Measurements from ENCODE around the gene GRK5. TPM values are rescaled to one million over a fixed set of nuclear protein-coding genes. Genes with fewer than 3 reads are reported as not detected.
A peak's percentile ranks its signal among the peaks of the same experiment; 100 is the strongest.

The GRK5 gene
- total and polyA plus RNA-seq, 9 of the 15 experiments (the other 6 are each of a cell fraction or from before 2014, with no cell fraction given), result 0.46 to 0.83 (median 0.67) TPM; not detected in 2

DNA sequence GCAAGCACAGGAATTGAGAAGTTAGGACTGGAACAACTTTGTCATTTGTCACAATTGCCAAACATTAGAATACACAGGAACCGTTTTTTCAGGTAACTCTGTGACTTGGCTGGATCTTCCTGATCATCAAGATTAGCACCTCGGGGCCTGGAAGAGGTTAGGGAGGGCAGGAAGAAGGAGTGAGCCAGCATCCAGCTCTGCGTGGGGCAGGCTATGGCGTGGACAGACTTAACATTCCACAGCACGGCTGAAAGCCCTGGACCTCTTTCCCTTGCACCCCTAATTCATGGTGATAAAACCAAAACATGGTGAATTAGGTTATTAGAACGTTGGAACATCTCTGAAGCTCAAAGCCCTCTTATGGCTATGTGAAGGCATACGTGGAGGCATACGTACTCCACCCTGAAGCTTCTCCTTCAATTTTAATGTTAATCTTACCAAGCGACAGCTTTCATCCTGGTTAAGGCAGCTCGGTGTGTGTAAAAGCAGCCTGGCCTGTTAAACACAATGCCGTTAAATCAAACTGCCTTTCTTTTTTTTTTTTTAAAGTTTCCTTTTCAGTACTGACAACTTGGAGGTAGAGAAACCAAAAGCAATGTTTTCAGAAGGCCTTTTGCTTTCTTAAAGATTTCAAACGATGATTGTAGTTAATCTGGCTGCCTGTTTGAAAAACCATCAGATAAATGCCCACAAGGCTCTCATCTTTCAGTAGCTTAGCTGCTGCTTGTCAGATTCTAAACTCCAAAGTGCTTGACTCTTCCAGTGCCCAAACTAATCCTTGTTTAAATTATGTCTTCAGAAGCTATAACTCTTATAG is 4.5 kb downstream of the GRK5 start:
- no peak for FAIRE-seq
- no peak for ATAC-seq
- Histone ChIP-seq H3K27me3 (ENCODE audit: control insufficient read depth in 2 of 2, insufficient read depth in 2 of 2, low read length in 2 of 2) (no peaks in the 10 kb centered on the region), H3K9me1 (ENCODE audit: control insufficient read depth, insufficient read depth, low read length) (no peaks in the 10 kb centered on the region), H3K4me3 (no peak overlapping the region), H3K4me1 (replicated peaks in 1 of 2; ENCODE audit: control insufficient read depth in 2 of 2, insufficient read depth in 2 of 2, low read length in 2 of 2) (peaks cover 8 to 13% of the 10 kb centered on the region in 2 experiments), H3K9ac (ENCODE audit: insufficient read depth in 1 of 2, low read depth in 2 of 2, low read length in 2 of 2) (peak overlapping the region in 1 of 2 experiments; percentile 62; a peak in 1 of 4 replicates), H3K27ac (ENCODE audit: extremely low read depth, low read depth, low read length) (no peak overlapping the region), H3K9me3 (replicated peaks; ENCODE audit: control insufficient read depth, insufficient read depth, low read depth, low read length) (no peaks in the 10 kb centered on the region), H3K4me2 (ENCODE audit: insufficient read depth, low read length) (no peak overlapping the region), H4K20me1 (replicated peaks; ENCODE audit: control insufficient read depth, insufficient read depth, low read length) (no peaks in the 10 kb centered on the region), H3K79me2 (ENCODE audit: control insufficient read depth, insufficient read depth, low read length) (no peaks in the 10 kb centered on the region), H2AFZ (ENCODE audit: low read depth, low read length) (no peak overlapping the region), H3K36me3 (ENCODE audit: control insufficient read depth, insufficient read depth, low read length) (no peaks in the 10 kb centered on the region)
- ChIA-PET CTCF (ENCODE audit: low intra/inter-chr PET ratio) (no interaction called here), POLR2A (interaction anchor here (0.6 to 0.7 kb wide), 2 partner anchors 153 to 214 kb away, joined by 3 to 4 read pairs; no protein-coding TSS in a partner anchor)
- BruUV-seq (replicated peaks), result no TSS peak
- in situ Hi-C loops (cut with MboI) (no loop called here), intact Hi-C loops (cut with micrococcal nuclease) (no loop called here)
- no peak for TF ChIP-seq NELFE (IDR thresholded peaks at IDR 0.05; ENCODE audit: insufficient read depth, insufficient read length)
- TF ChIP-seq TOE1 (IDR thresholded peaks at IDR 0.05; ENCODE audit: borderline replicate concordance), result no peak
- TF ChIP-seq TOE1 (CRISPR knock-in tag; IDR thresholded peaks at IDR 0.05; ENCODE audit: borderline replicate concordance, low read depth), result no peak
- TF ChIP-seq MEIS2 (IDR thresholded peaks at IDR 0.05; ENCODE audit: partially characterized antibody), result peak; percentile 26
- 0 out of 4 replicates have a peak, but pooled peaks of 1 of the 2 experiments have one; percentile 13 for TF ChIP-seq RCOR1 (IDR thresholded peaks at IDR 0.05; ENCODE audit: borderline replicate concordance in 1 of 2, low read depth in 2 of 2, low read length in 2 of 2)
- TF ChIP-seq POLR2AphosphoS5 (IDR thresholded peaks at IDR 0.05; ENCODE audit: control insufficient read depth, insufficient read depth, low read depth, low read length), result no peak
- DNase-seq (ENCODE audit: extremely low read depth in 1 of 4, low spot score in 3 of 4), result no peak
- WGBS (ENCODE audit: insufficient coverage, low coverage, missing lambda C conversion rate), result 12% methylated on average over 12 of the region's 12 CpGs

Data from K562 (cell line).